OCI-LY7 (cell line): ENCODE measurements around the gene BABAM1. TPM values are rescaled to one million over a fixed set of nuclear protein-coding genes. Genes with fewer than 3 reads are reported as not detected.

ENCODE experiments used
- BruUV-seq: library from RNA; stranded (reverse); fragments of 400-500 nt; replicated peaks from 2 replicates; lab custom pipeline; 2021; lab: Mats Ljungman, UMichigan
- CTCF ChIA-PET: fragments of 300-600 bp; sonication (Branson Sonifier 250); formaldehyde crosslinking; loops from one replicate; lab custom pipeline; 2022; ENCODE audit warnings: antibody characterized with exemption; ENCODE audit not compliant: unreplicated experiment; lab: Charles Lee
- POLR2A ChIA-PET: fragments of 300-600 bp; sonication (Branson Sonifier 250); formaldehyde crosslinking; loops from one replicate; lab custom pipeline; 2022; ENCODE audit warnings: antibody characterized with exemption; lab: Charles Lee
- DNase-seq: peaks from one replicate; pipeline ENCODE4 v3.0.0-alpha.2; 2015; ENCODE audit warnings: low spot score
- H2AFZ ChIP-seq: fragments of 200-600 bp; sonication (generic), shearing (Covaris generic); 2 replicates; pipeline ENCODE4 v1.6.1; 2014; ENCODE audit warnings: mild to moderate bottlenecking, antibody characterized with exemption, low read length, moderate library complexity
- H3K27ac ChIP-seq: fragments of 200-600 bp; sonication (generic); 2 replicates; pipeline ENCODE4 v1.5.1; 2014; ENCODE audit warnings: mixed run types, low read depth, mild to moderate bottlenecking, moderate library complexity, low read length, inconsistent platforms; ENCODE audit not compliant: poor library complexity, severe bottlenecking
- H3K36me3 ChIP-seq: fragments of 200-600 bp; sonication (generic); 2 replicates; pipeline ENCODE4 v1.6.1; 2014; ENCODE audit warnings: mild to moderate bottlenecking, antibody characterized with exemption, low read length, moderate library complexity, mixed read lengths; ENCODE audit not compliant: insufficient read depth
- H3K4me1 ChIP-seq: fragments of 200-600 bp; sonication (generic); 2 replicates; pipeline ENCODE4 v1.5.1; 2014; ENCODE audit warnings: mild to moderate bottlenecking, low read length; ENCODE audit not compliant: insufficient read depth, poor library complexity, severe bottlenecking
- H3K4me2 ChIP-seq: fragments of 200-600 bp; sonication (generic); 2 replicates; pipeline ENCODE4 v1.6.1; 2014; ENCODE audit warnings: mild to moderate bottlenecking, low read length
- H3K4me3 ChIP-seq: fragments of 200-600 bp; sonication (generic); 2 replicates; pipeline ENCODE4 v1.5.1; 2014; ENCODE audit warnings: mild to moderate bottlenecking, low read depth, low read length; ENCODE audit not compliant: poor library complexity, severe bottlenecking
- H3K79me2 ChIP-seq: fragments of 200-600 bp; sonication (generic); 2 replicates; pipeline ENCODE4 v1.6.1; 2016; ENCODE audit warnings: low read depth, mild to moderate bottlenecking, low read length, moderate library complexity, mixed read lengths; ENCODE audit not compliant: insufficient read depth
- H3K9me2 ChIP-seq: fragments of 200-600 bp; sonication (generic); 2 replicates; pipeline ENCODE4 v1.6.1; 2016; ENCODE audit warnings: mild to moderate bottlenecking, low read length, mixed read lengths; ENCODE audit not compliant: insufficient read depth
- H3K9me3 ChIP-seq: fragments of 200-600 bp; sonication (generic); 2 replicates; pipeline ENCODE4 v1.6.1; 2014; ENCODE audit warnings: mild to moderate bottlenecking, mixed run types, low read length, mixed read lengths
- H4K20me1 ChIP-seq: fragments of 200-600 bp; sonication (generic); 2 replicates; pipeline ENCODE4 v1.6.1; 2014; ENCODE audit warnings: mild to moderate bottlenecking, antibody characterized with exemption, low read length, moderate library complexity, mixed read lengths; ENCODE audit not compliant: insufficient read depth
- EZH2phosphoT487 ChIP-seq: fragments of 200-600 bp; sonication (generic); IDR thresholded peaks from 2 replicates; pipeline ENCODE4 v1.6.1; 2018; ENCODE audit warnings: low read depth, borderline replicate concordance, mild to moderate bottlenecking, mixed run types, antibody characterized with exemption, low read length, moderate library complexity, mixed read lengths
- intact Hi-C: fragments of 100-400 bp; cut with micrococcal nuclease; formaldehyde crosslinking; loops from one replicate; pipeline ENCODE4 v1.10.0; 2022; ENCODE audit not compliant: unreplicated experiment
- total RNA-seq, 2 experiments: library from RNA; depleted of rRNA in 1 of 2; stranded (reverse); fragments of >200 nt in 1 of 2; shearing (Covaris generic) in 1 of 2; gene quantifications; 2 replicates each; pipeline ENCODE4 v1.2.3, GENCODE V29; 2014 to 2022
- TF ChIP-seq, protein P1 (sequence below): fragments of 200-600 bp; sonication (generic); conservative IDR thresholded peaks from 2 replicates; pipeline ENCODE4 v1.5.1; 2014; ENCODE audit warnings: mild to moderate bottlenecking, antibody characterized with exemption, low read length, moderate library complexity, mixed read lengths

BABAM1 gene
- total RNA-seq, 2 experiments from 2014 or later: 79.0 to 118 TPM

DNA sequence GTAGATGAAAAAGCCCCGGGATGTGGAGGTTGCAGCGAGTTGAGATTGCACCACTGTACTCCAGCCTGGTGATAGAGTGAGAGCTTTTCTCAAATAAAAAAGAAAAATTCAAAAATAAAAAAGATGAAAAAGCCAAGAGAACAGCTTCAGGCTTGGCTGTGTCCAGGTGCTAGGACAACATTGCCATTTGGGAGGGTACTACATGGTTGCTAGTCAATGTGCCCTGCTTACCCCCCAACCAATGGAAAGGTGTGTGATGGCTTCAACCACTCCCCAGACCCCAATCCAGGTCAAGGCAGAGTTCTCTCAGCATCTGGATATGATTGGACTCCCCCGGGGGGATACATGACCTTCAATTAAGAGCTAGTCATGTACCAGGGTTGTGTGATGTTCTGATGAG, 12.2 kb downstream of the BABAM1 start:
- no peak for TF ChIP-seq EZH2phosphoT487
- TF ChIP-seq, protein P1, sequence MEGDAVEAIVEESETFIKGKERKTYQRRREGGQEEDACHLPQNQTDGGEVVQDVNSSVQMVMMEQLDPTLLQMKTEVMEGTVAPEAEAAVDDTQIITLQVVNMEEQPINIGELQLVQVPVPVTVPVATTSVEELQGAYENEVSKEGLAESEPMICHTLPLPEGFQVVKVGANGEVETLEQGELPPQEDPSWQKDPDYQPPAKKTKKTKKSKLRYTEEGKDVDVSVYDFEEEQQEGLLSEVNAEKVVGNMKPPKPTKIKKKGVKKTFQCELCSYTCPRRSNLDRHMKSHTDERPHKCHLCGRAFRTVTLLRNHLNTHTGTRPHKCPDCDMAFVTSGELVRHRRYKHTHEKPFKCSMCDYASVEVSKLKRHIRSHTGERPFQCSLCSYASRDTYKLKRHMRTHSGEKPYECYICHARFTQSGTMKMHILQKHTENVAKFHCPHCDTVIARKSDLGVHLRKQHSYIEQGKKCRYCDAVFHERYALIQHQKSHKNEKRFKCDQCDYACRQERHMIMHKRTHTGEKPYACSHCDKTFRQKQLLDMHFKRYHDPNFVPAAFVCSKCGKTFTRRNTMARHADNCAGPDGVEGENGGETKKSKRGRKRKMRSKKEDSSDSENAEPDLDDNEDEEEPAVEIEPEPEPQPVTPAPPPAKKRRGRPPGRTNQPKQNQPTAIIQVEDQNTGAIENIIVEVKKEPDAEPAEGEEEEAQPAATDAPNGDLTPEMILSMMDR: no peak
- intact Hi-C loops: no loop called here
- no peak overlapping the region for H3K4me3 ChIP-seq
- ChIA-PET CTCF (interaction anchor here (1.2 kb wide), 1 partner anchor 12 kb away, joined by 4 read pairs; the partner anchor contains the start of gene BABAM1), POLR2A (interaction anchor here (1.2 to 3.5 kb wide), 3 partner anchors 12 to 90 kb away, joined by 3 to 28 read pairs (median 19); partner anchors contain the start of genes BABAM1 and USHBP1)
- H4K20me1 ChIP-seq: no peaks in the 10 kb centered on the region
- H3K4me1 ChIP-seq: peaks cover 22% of the 10 kb centered on the region
- no peak for DNase-seq
- no peak overlapping the region for H3K27ac ChIP-seq
- H3K4me2 ChIP-seq: no peak overlapping the region
- H3K9me3 ChIP-seq: no peaks in the 10 kb centered on the region
- H3K9me2 ChIP-seq: no peaks in the 10 kb centered on the region
- peaks cover 66% of the 10 kb centered on the region for H3K36me3 ChIP-seq
- peaks cover 13% of the 10 kb centered on the region; the same call in 1 of the 2 replicates for H3K79me2 ChIP-seq
- BruUV-seq: no TSS peak
- H2AFZ ChIP-seq: no peak overlapping the region

DNA sequence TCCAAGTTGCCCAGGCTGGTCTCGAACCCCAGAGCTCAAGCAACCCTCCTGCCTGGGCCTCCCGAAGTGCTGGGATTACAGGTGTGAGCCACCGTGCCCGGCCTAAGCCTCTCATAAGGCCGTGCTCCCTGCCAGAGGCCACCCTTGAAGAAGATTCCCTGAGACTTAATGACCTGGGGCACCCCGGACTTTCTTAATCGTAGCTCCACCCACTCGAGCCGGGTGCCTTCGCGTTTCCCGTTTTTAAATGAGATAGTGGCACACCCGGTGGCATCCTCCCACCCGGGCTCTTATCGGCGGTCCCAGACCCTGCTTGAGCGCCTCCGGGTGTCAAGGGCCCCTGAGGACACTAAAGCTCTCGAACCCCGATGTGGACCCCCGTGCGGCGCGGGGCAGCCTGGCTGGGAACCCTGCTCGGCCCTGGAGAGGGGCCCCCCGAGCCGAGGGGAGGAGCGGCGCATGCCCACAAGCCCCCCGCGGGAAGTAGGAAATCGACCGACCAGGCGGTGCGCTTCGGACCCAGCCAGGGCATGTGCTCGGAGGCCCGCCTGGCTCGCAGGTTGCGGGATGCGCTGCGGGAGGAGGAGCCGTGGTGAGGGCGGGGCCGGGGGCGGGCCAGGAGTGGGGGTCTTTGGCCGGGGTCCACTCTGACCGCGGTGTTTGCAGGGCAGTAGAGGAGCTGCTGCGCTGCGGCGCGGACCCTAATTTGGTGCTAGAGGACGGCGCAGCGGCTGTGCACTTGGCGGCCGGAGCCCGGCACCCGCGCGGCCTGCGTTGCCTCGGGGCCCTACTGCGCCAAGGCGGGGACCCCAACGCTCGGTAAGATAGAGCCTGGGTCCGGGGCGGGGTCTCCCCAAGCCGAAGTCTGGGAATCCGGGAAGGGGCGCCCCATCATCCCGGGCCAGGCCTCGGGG, 14.4 kb downstream of the BABAM1 start, which contains the start of gene ANKLE1:
ANKLE1 (plus strand) TSS at position 511 of the 914 bp plus-strand sequence; CDS start at position 531, 20 bp downstream.
- ChIA-PET CTCF (interaction anchor here (0.6 to 1.3 kb wide), 4 partner anchors 15 to 43 kb away, joined by 3 to 4 read pairs (median 3); no protein-coding TSS in a partner anchor), POLR2A (interaction anchor here (0.5 to 3.5 kb wide), 9 partner anchors 15 to 707 kb away, joined by 3 to 28 read pairs (median 3); partner anchors contain the start of genes BABAM1 and USHBP1)
- Histone ChIP-seq H3K9me3 (no peaks in the 10 kb centered on the region), H3K4me2 (peak within 1 kb of the TSS; percentile 92), H4K20me1 (no peaks in the 10 kb centered on the region), H2AFZ (peak within 1 kb of the TSS; percentile 76), H3K4me1 (peaks cover 22% of the 10 kb centered on the region), H3K36me3 (peaks cover 66% of the 10 kb centered on the region), H3K79me2 (peaks cover 13% of the 10 kb centered on the region; the same call in 1 of the 2 replicates), H3K9me2 (no peaks in the 10 kb centered on the region), H3K27ac (peak within 1 kb of the TSS; percentile 69), H3K4me3 (peak within 1 kb of the TSS; percentile 83)
- TF ChIP-seq, protein P1: no peak
- no peak for TF ChIP-seq EZH2phosphoT487
- DNase-seq: peak; percentile 82
- BruUV-seq: TSS peak; percentile 61
- intact Hi-C loops: loop anchor here (1.0 to 5.0 kb wide), 4 partner anchors 20 to 214 kb away; partner anchors contain the start of genes HAUS8 and MYO9B
